Right lung (tissue), 5 donors: Measurements from ENCODE around the gene FOXF1. TPM values are rescaled to one million over a fixed set of nuclear protein-coding genes. Genes with fewer than 3 reads are reported as not detected.

Experiments
- DNase-seq, 2 donors: peaks; one replicate each; pipeline ENCODE4 v3.0.0-alpha.2; 2013
- polyA plus RNA-seq, 5 donors: library from polyadenylated mRNA; unstranded; fragments of 120-200 nt; gene quantifications; one replicate each; pipeline versions ENCODE4 v1.2.1 to v1.2.3, GENCODE V29; 2013; ENCODE audit warnings: inconsistent platforms in 1 of 5, low replicate concordance in 1 of 5; ENCODE audit not compliant: insufficient read length in 5 of 5, insufficient read depth in 1 of 5

FOXF1 gene
- polyA plus RNA-seq, 5 donors = 35.6 to 47.5 (median 40.8) TPM

DNA sequence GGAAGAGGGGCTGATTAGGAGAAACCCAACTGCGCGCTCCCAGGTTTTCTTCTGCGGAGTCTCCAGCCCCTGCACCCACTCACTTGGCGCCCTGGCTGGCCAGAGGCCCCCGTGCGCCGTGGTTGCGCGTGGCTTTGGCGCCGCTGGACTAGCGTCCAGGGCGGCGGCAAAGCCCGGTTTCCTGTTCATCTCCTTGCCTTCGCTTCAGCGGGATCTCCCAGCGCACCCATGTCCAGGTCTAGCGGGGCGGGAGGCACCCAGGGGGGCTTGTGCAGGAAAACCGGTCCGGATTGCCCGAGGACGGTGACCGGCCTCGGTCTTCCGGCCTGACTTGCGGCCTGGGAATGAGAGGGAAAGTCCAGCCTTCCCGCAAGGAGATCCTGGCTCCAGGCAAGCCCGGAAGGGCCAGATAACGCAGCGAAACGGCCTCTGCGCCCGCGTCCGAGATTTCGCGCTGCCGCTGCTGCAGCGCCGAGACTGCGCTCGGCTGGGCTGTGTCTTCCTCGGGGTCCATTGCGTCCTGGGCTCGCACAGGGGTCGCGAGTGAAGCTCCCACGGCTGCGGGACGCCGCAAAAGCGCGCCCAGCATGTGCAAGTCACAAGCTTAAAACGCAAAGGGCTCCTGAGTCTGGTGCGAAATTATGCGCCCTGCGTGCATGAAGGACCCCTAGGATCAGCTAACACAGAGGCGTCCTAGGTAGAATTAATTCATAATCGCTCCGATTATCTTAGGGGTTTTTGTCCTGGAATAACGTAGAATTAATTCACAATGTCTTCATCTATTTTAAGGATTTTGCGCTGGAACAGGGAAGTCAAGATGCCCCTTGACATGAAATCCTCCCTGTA, 5.7 kb downstream of the FOXF1 start:
- no peak for DNase-seq

DNA sequence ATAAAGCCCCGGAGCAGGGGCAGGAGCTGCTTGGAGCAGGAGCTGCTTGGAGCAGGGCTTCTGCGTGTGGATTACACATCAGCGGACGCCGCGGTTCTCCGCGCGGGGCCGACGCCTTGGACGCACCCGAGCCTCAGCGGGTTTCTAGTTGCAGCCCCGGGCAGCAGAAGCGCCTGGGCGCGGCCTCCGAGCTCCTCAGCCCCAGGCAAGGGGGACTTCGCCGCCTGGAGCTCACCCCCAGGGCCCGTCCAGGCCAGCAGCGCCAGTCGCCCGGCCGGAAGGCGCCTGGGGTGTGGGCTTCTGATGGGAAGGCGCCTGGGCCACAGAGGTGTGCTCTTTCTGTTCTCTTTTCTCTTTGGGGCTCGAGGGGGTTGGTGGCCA, 6.3 kb downstream of the FOXF1 start:
- DNase-seq = no peak

DNA sequence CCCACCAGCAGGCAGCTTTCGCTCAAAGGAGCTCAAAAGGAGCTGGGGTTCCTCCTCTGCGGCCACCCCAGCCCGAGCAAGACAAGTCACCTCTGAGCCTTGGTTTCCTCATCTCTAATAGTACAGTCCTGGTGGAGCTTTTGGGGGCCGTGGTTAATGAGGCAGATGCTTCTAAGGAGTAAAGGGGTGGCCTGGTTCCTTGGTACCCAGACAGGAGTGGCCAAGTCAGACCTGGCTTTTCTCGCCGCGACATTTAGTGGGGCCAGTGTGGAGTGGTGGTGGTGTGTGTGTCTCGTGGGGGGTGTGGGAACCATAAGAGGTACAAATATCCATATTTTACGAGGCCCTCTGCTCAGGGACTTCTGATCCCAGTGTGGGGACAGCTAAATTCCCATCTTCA, 6.7 kb downstream of the FOXF1 start:
- no peak for DNase-seq

DNA sequence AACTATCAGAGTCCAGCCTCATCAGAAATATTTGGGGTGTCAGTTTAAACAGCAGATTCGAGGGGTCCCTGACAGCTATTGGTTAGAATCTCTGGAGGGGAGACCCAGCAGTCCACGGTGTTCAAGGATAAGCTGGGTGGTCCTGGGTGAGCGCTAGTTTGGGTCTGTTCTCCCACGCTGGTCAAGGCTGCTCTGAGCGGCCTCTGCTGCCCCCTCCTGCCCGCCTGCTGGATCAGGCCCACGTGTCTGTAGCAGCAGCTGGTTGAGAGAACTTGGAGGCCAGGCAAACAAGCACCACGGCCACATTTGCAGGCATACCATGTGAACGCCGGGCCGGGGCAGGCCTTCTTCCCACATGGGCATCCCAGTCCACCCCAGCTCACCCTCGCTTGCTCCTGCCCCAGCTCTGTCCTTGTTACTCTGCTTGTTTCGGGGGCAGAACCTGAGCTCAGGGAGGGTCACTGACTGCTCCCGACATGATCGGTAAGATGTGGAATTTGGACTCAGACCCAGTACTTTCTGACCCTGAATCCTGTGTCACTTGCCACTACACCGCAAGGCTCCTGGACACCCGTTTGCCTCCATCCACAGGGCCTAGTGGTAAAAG, 7.4 kb downstream of the FOXF1 start:
- peak in 1 of 2 donors; percentile 74 for DNase-seq

DNA sequence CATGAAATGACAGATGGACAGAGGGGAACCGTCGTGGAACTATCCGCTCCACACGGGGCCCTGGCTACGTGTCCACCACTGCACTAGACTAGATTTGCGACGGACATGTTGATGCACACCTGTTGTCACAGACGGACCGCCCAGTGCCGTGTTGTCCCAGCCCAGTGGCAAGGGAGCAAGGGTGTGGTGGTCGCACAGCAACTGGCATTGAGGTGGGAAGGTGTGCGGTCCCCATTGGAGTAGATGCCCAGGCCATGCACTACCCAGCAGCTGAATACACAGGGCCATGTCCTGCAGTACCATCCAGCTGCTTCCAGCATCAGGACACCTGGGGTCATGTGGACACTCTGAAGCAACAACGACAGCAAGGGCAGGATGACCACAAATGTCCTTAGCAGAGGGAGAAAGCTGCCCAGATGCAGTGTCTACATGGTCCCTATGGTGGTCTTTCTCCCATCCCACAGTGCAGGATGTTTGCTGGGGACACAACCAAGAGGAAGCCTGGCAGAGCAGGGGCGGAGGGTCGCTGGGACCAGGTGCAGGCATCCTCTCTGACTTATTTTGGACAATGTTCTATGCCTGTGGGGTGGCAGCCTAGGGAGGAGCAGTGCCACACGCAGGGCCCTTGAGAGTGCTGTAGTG, 8.8 kb downstream of the FOXF1 start:
- no peak for DNase-seq

DNA sequence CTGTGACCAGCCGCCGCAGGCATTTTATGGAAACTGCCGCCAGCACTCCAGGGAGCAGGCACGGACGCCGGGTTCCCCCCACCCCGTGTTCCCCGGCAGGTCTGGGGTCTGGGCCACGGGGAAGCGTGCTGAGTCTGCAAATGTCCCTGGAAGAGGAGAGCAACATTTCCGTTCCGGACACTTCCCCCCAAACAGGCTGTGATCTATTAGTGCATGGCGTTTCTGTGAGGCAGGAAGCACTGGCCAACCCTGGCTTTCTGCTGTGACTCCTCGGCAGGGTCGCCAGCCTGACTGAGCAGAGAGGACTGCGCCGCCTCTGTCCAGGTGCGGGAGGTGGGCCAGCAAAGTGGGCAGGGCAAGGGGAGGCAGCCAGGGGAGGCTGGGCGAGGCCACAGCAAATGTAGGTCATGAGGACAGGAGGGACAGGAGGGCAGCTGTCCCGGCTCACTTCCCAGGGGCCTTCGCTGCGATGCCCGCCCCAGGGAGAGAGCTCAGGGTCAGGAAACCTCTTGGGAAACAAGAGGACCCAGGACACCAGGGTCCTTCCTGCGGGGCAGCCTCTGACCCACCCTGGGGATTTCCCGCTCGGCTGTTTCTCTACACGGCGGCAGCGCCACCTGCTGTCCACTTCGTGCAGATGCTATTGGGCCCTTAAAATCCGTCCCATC, 9.5 kb downstream of the FOXF1 start:
- no peak for DNase-seq

DNA sequence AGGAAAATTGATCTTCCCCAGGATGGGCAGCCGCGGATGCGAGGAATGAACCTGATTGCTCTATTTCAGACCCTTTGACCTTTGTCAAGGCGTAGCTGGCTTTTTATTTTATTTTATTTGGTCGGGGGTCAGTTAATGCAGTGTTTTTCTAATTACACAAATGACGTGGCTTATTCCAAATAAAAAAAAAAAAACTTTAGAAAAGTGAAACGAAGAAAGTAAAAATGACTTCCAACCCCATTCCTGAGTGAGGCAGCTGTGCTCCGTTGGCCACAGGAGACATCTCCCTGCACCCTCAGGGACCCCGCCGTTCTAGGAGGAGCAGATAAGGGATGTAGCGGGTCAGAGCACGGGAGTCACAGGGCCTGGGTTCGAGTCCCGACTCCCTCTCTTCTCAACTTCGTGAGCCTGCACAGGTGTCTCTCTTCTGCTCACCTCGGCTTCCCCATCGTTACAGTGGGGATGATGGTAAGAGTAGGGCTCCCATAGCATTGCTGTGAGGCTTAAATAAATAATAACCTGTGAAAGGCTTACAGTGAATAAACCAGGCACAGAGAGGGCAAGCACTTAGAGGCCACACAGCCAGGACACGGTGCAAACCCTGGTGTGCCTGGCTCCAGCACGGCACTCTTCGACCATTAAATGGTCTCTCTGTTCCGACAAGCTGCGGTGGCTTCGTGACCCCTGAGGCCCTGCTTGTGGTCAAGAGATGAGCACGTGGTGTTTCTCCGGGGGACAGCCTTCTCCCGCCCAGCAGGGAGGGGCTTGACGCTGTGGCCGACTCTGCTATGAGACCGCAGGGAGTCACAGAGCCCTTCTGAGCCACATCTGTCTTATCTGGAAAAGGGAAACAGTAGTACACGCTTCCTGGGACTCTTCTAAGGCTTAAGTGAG, 10.2 kb downstream of the FOXF1 start:
- DNase-seq = no peak

DNA sequence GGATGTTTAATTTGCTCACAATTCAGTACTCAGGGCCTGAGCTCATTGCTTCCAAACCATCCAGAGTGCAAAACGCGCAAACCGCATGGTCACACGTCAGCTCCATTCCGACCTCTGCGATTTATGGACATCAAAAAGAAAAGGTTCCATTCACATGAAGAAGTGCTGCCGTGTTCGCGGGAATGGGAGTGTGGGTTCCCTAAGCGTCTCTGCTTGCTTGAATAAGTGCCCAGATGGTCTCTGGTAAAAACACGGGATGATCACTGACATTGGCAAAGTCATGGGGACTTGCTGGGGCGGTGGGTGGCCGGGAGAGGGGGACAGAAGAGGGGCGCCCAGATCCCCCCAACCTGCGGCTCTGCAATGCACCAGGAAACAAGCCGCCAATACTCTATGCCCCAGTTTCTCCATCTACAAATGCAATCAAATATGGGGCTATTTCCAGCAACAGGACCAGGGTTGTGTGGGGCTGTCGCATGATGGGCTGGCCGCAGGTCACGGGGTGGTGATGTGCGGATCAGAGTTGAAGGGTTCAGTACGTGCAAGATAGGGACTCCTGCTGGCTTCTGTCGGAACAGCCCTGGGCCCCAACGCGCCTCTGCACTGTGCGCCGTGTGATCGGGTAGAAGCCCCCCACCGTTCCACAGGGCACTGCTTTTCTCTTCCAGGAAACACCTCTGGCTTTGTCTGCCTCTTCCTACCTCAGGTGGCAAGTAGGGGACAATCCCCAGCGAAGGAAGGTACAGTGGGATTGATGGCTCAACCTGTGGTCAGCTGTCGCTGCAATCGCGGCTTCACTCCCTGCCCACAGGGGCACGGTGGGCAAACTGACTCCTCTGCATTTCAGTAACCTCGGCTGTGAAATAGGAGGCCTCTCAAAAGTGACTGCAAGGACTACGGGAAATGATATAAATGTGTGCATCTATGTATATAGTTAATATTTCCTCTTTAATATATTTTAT, 11.2 kb downstream of the FOXF1 start:
- no peak for DNase-seq

DNA sequence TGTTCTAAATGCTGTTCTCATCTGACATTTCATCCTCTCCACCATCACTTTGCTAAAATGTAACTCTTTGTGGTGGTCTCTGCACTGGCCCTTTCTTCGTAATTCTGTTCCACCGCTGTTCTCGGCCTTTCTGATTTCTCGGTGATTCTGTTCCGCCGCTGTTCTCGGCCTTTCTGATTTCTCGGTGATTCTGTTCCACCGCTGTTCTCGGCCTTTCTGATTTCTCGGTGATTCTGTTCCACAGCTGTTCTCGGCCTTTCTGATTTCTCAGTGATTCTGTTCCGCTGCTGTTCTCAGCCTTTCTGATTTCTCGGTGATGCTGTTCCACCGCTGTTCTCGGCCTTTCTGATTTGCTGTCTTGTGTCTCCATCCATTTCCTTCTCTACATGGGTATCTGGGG, 12.3 kb downstream of the FOXF1 start:
- DNase-seq = no peak

DNA sequence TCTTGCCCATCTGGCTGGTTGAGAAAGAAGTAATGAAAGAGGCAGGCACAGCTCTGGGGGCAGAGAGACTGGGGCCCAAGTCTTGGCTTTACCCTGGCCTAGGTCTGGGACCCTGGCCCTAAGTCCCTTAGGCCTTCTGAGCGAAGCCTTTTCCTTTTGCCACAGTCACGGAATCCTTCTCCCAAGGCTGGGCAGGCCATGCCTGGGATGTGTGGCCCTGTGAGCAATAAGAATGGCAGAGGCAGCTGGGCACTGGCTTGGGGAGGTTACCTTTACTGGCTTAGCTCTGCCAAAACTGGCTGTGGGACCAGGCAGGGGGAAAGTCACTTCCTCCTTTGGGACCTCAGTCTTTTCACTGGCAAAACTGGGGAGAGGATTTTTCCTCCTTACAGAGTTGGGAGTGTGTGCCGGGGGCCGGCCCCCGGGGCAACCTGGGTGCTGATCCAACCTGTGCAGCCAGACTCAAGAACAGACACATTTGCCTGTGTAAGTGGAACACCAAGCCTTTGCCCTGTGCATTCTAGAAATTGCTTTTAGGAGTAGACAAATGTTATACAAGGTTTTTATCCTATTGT, 12.9 kb downstream of the FOXF1 start:
- DNase-seq = no peak

DNA sequence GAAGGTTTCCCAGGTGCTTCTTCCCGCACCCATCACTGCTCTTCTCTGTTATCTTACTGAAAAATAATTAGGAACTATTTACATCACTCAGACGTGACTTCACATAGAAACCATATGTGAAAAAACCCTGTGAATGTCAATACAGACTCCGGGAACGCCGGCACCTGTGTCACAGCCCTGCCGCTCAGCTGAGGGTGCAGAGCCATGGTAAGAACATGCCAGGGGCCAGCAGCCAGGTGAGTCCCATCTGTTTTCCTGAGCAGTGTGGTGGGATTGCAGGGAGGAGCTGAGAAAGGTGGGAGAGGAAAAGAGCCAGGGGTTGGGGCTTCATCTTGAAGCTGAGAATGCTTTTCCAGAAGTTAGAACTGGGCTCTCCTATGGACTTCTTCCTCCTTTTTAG, 13.7 kb downstream of the FOXF1 start:
- no peak for DNase-seq

DNA sequence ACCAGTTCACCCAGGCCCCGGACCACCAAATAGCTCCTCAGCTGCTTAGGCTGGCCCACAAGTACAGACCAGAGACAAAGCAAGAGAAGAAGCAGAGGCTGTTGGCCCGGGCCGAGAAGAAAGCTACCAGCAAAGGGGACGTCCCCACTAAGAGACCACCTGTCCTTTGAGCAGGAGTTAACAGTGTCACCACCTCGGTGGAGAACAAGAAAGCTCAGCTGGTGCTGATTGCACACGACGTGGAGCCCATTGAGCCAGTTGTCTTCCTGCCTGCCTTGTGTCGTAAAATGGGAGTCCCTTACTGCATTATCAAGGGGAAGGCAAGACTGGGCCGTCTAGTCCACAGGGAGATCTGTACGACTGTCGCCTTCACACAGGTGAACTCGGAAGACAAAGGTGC, 15.4 kb downstream of the FOXF1 start:
- DNase-seq = no peak

DNA sequence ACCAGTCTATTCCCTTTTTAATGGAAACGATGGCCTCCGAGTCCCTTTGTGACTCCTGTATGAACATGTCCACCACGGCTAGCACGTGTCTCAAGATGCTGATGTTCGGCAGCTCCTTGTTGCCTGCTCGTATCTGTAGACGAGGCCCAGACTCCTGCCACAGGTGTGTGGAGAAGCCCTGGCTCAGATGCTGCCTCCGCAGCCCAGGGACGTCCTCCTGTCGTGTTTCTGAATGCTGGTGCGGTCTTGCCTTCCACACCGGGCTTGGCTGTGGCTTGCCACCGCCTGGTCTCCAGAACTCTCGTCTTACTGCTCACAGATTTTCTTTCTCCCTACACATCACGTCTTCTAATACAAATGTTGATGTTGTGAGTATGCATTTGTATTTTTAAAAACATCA, 17.0 kb downstream of the FOXF1 start:
- no peak for DNase-seq

DNA sequence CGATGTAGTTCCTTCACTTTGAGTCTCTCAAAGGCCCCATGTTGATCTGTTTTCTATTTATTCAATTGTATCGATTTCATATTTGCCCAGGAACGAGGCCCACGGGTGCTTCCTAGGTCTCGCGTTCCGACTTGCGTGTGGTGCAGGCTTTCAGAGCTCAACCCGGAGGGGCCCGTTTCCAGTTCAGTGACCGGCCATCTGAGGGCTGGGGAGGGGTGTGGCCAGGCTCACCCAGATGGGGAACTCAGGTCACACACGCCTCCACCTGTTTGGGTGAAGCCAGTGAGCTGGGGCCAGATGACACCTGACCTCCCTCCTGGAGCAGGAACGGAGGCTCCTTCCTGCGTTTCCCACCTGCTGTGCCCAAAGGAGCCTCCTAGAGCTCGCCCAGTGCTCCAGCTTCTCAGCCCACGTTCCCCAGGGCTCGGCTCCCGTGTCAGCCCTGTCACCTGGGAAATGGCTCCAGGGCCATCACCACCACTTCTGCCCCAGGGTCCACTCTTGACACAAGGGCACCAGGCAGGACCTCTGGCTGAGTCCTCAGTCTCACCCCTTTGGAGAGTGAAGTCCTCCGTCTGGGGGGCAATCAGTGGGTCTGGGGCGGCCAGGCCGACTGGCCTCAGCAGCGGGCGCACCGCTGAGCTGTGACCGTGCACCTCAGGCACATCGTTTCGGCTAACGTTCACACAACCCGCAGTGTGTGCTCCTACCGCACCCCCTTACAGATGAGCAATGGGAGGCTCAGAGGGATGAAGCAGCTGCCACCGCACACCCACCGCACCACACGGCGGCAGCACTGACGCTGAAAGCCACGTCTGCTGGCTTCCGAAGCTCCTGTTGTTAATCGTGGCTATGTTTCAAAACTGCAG, 18.0 kb downstream of the FOXF1 start:
- no peak for DNase-seq

DNA sequence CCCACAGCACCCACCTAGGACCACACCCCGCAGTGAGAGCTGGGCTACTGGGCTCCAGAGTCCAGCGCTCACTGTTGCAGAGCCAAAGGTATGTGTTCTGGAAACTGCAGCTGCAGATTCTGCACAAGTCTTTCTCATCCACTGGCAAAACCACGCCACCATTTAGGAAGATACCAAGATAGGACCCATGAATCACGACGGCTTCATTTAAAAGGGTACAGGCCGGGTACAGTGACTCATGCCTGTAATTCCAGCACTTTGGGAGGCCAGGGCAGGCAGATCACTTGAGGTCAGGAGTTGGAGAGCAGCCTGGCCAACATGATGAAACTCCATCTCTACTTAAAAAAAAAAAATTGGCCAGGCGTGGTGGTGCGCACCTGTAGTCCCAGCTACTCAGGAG, 18.8 kb downstream of the FOXF1 start:
- no peak for DNase-seq

DNA sequence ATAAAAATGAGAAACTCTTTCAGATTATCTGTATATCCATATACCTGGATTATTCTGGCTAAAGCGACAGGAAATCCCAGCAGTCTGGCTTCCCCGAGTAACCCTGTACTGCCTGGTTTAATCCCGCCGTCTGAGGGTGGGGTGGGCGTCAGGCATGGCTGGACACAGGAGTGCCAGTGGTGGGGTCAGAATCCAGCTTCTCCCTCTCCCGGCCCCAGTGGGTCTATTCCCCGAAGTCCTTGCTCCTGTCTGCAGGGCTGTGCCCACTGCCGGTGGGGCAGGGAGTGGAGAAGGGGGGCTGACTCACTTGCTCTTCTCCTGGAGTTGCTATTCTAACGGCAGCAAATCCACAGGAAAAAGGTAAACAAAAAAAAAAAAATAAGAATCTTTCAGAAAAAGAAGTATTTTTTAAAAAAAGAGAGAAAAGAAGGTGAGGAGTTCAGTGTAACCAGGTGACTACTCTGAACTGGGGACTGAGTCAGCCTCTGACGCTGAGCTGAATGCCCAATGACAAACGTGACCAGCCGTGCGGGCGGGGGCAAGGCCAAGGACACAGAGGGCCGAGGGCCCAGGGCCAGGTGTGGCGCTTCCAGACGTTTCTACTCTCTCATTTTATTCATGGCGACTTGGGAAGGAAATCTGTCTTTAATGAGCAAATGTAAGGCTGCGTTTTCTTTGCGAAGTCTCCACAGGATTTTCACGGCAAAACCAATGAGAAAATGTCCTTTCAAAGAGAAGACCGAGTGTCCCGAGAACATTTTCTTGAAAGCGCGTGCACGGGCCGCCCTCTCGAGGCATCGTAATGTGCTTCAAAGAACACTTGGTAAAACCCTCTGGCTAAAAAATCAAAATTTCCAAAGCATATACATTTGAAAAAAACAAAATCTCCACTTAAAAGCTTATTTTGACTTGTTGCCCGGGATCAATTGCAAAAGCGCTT, 20.2 kb downstream of the FOXF1 start:
- no peak for DNase-seq

DNA sequence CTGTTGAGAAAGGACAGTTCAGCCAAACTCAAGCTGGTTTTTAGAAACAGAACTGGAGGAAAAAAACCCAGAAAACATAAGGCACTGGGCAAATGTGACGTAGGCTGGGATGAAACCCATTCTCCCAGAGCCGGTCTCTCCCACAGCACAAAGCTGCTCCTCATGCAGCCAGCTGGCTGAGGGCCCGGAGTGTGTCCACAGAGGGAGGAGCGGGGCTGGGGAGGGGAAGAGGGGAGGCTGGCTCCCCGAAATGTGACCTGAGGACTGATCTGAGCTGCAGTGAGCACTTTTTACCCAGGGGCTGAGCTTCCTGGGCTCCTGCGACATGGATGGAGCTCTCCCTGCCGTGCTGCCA, 20.8 kb downstream of the FOXF1 start:
- peak; percentile 85 to 87 for DNase-seq
